GM06990 (cell line): ENCODE results near the gene HCFC2.
"Not testable (repeated sequence)": the region's sequence is repeated elsewhere in the genome, so short reads cannot be mapped to it uniquely, and the experiment has no call there.

ENCODE experiments used
- DNase-seq: peaks from one replicate; pipeline ENCODE4 v3.0.0-alpha.2; 2011; ENCODE audit not compliant: insufficient read length; ENCODE audit errors: extremely low read depth
- H3K27me3 ChIP-seq: replicated peaks from 2 replicates; pipeline ENCODE4 v1.6.0; 2011; ENCODE audit warnings: low read length; ENCODE audit not compliant: control insufficient read depth, insufficient read depth
- H3K36me3 ChIP-seq: 2 replicates; pipeline ENCODE4 v1.5.1; 2011; ENCODE audit warnings: low read length; ENCODE audit not compliant: control insufficient read depth, insufficient read depth
- H3K4me3 ChIP-seq: replicated peaks from 2 replicates; pipeline ENCODE4 v1.5.1; 2011; ENCODE audit warnings: low read depth, mild to moderate bottlenecking, control low read depth, low read length
- TF ChIP-seq, protein P1 (sequence below): IDR thresholded peaks from 2 replicates; pipeline ENCODE4 v1.5.1; 2011; ENCODE audit warnings: low read length, control low read depth, mild to moderate bottlenecking, inconsistent platforms; ENCODE audit not compliant: insufficient read depth, poor library complexity, severe bottlenecking

Gene HCFC2

DNA sequence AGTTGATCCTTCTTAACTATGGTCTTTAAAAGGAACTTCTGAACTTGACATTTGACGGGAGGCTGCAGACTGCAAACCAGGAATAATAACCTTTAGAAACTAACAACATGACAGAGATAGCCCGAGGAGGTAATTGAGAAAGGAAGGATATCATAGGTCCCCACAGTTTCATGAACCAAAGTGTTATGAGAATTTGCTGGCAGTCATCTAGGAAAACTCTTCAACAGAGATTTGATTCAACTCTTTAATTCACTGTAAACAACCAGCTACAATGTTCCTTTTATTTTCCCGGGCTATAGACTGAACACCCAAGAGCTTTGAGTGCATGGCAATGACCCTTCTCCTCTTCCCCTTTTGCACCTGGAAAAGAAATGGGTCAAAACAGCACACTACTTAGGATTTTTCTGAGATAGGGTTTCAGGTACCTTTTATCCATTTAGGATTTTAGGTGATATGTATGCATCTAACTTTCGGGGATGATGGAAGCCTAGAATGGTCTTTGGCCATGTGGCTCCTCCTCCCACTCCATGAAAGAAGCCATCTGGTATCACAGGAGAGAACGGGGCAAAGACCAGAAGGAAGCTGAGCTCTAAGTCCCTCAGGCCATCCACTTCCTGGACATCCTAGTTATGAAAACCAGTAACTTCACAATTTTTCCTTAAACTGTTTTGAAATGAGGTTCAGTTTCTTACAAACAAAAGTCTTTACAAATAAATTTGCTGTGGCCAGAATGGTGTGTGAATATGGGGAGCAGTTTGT lies 37.3 kb upstream of the HCFC2 start:
- no peak overlapping the region for H3K4me3 ChIP-seq
- TF ChIP-seq, protein P1, sequence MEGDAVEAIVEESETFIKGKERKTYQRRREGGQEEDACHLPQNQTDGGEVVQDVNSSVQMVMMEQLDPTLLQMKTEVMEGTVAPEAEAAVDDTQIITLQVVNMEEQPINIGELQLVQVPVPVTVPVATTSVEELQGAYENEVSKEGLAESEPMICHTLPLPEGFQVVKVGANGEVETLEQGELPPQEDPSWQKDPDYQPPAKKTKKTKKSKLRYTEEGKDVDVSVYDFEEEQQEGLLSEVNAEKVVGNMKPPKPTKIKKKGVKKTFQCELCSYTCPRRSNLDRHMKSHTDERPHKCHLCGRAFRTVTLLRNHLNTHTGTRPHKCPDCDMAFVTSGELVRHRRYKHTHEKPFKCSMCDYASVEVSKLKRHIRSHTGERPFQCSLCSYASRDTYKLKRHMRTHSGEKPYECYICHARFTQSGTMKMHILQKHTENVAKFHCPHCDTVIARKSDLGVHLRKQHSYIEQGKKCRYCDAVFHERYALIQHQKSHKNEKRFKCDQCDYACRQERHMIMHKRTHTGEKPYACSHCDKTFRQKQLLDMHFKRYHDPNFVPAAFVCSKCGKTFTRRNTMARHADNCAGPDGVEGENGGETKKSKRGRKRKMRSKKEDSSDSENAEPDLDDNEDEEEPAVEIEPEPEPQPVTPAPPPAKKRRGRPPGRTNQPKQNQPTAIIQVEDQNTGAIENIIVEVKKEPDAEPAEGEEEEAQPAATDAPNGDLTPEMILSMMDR: no peak

DNA sequence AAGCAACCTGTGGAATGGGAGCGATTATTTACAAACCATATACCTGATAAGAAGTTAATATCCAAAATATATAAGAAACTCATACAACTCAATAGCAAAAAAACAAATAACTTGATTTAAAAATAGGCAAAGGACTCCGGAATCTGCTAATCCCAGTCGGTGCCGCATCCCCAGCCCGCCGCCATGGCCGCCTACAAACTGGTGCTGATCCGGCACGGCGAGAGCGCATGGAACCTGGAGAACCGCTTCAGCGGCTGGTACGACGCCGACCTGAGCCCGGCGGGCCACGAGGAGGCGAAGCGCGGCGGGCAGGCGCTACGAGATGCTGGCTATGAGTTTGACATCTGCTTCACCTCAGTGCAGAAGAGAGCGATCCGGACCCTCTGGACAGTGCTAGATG lies 33.7 kb upstream of the HCFC2 start:
- not testable (repeated sequence) for DNase-seq, H3K36me3 ChIP-seq, H3K27me3 ChIP-seq, H3K4me3 ChIP-seq

More for the DNA sequence above, 37.3 kb upstream of the HCFC2 start:
- Histone ChIP-seq H3K36me3 (no peaks in the 10 kb centered on the region), H3K27me3 (no peaks in the 10 kb centered on the region)
- no peak for DNase-seq

DNA sequence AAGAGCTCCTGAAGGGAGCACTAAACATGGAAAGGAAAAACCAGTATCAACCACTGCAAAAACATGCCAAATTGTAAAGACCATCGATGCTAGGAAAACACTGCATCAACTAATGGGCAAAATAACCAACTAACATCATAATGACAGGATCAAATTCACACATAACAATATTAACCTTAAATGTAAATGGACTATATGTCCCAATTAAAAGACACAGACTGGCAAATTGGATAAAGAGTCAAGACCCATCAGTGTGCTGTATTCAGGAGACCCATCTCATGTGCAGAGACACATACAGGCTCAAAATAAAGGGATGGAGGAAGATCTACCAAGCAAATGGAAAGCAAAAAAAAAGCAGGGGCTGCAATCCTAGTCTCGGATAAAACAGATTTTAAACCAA lies 28.2 kb upstream of the HCFC2 start:
- not testable (repeated sequence) for H3K27me3 ChIP-seq, H3K36me3 ChIP-seq, DNase-seq, H3K4me3 ChIP-seq

DNA sequence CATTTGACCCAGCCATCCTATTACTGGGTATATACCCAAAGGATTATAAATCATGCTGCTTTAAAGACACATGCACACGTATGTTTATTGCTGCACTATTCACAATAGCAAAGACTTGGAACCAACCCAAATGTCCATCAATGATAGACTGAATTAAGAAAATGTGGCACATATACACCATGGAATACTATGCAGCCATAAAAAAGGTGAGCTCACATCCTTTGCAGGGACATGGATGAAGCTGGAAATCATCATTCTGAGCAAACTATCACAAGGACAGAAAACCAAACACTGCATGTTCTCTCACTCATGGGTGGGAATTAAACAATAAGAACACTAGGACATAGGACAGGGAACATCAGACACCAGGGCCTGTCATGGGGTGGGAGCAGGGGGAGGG lies 24.6 kb upstream of the HCFC2 start:
- H3K27me3 ChIP-seq, DNase-seq, H3K4me3 ChIP-seq, H3K36me3 ChIP-seq: not testable (repeated sequence)

DNA sequence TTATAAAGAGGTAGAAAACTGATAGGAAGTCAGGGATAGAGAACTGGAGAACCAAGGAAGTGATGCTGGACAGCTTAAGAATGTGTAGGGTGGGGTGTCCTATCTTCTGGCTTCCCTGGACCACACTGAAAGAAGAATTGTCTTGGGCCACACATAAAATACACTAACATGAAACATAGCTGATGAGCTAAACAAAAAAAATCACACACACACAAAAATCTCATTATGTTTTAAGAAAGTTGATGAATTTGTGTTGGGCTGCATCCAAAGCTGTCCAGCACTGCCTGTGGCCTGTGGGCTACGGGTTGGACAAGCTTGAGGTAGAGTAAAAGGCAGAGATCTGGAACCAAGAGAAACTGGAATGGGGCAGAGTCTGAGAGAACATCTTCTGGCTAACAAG lies 21.8 kb upstream of the HCFC2 start:
- TF ChIP-seq, protein P1: no peak
- H3K4me3 ChIP-seq: no peak overlapping the region
- no peaks in the 10 kb centered on the region for H3K36me3 ChIP-seq
- no peaks in the 10 kb centered on the region for H3K27me3 ChIP-seq
- DNase-seq: no peak

DNA sequence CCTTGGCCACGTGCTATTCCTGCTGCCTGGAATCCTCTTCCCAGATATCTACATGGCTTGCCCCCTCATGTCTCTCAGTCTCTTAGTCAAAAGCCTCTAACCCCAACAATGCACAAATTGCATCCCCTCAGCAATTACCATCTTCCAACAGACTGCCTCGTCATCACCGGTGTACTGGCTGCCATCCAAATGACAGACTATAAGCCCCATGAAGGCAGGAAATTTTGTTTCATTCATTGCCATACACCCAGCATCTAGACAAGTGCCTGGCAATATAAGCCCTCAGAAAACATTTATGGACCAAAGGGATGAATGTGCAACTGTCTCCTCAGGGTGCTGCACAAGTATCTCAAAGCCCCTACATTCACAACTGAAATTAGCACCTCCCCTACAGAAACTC lies 20.2 kb upstream of the HCFC2 start:
- TF ChIP-seq, protein P1: no peak
- Histone ChIP-seq H3K4me3 (no peak overlapping the region), H3K27me3 (no peaks in the 10 kb centered on the region), H3K36me3 (no peaks in the 10 kb centered on the region)
- DNase-seq: no peak

DNA sequence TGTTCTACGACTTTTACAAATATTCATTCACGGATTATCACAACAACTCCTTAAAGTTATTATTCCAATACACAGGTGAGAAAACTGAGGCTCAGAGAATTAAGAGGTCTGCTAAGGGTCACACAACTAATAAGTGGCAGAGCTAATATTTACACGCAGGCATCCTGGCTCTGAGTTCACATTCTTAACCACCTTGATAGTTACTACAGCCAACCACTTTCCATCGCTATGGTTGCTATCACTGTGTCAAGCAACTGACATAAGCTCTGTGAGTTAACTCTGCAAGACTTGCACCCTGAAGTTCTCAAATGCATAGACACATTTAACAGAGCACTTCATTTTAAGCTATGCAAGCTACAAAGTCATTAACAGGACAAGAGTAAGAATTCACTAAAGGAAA lies 18.0 kb upstream of the HCFC2 start:
- TF ChIP-seq, protein P1: no peak
- no peak overlapping the region for H3K4me3 ChIP-seq
- DNase-seq: no peak
- no peaks in the 10 kb centered on the region for H3K36me3 ChIP-seq
- H3K27me3 ChIP-seq: no peaks in the 10 kb centered on the region
